Tibial artery (tissue), 4 donors: Measurements from ENCODE around the gene MAP3K1.

Source experiments
- DNase-seq, 2 donors: peaks; one replicate each; pipeline ENCODE4 v3.0.0-alpha.2; 2019
- H3K27ac ChIP-seq, 2 donors: fragments of 200-600 bp; sonication (generic) in 1 of 2; 1 replicate in 1 of 2; 2 replicates in 1 of 2; pipeline ENCODE4 v1.5.1; 2018 to 2019; ENCODE audit warnings: mild to moderate bottlenecking in 1 of 2
- H3K27me3 ChIP-seq, 2 donors: fragments of 200-600 bp; sonication (generic) in 1 of 2; one replicate each; pipeline versions ENCODE4 v1.5.1 to v1.6.0; 2016 to 2019
- H3K36me3 ChIP-seq, 3 donors: fragments of 200-600 bp; sonication (generic) in 2 of 3; one replicate each; pipeline ENCODE4 v1.5.1; 2016 to 2019; ENCODE audit warnings: mild to moderate bottlenecking in 2 of 3
- H3K4me1 ChIP-seq, 4 donors: fragments of 200-600 bp; sonication (generic) in 2 of 4; 1 replicate in 3 of 4; 2 replicates in 1 of 4; pipeline ENCODE4 v1.5.1; 2016 to 2019
- H3K4me3 ChIP-seq, 2 donors: fragments of 200-600 bp; sonication (generic) in 1 of 2; 1 replicate in 1 of 2; 2 replicates in 1 of 2; pipeline ENCODE4 v1.5.1; 2018 to 2019; ENCODE audit warnings: mild to moderate bottlenecking in 2 of 2
- H3K9me3 ChIP-seq, 3 donors: fragments of 200-600 bp; sonication (generic) in 1 of 3; one replicate each; pipeline ENCODE4 v1.5.1; 2016 to 2019
- intact Hi-C: fragments of 100-400 bp; cut with DNase I; formaldehyde crosslinking; loops from one replicate; pipeline ENCODE4 v1.15.0; 2023; ENCODE audit warnings: low total_unique reads
- TF ChIP-seq, protein P1 (sequence below), 2 experiments: fragments of 200-600 bp in 1 of 2; fragments of 450-650 bp in 1 of 2; IDR thresholded peaks; one replicate each; pipeline ENCODE4 v1.5.1; 2017 to 2019; ENCODE audit warnings: antibody characterized with exemption in 2 of 2, mild to moderate bottlenecking in 1 of 2, moderate library complexity in 1 of 2

Gene MAP3K1

DNA sequence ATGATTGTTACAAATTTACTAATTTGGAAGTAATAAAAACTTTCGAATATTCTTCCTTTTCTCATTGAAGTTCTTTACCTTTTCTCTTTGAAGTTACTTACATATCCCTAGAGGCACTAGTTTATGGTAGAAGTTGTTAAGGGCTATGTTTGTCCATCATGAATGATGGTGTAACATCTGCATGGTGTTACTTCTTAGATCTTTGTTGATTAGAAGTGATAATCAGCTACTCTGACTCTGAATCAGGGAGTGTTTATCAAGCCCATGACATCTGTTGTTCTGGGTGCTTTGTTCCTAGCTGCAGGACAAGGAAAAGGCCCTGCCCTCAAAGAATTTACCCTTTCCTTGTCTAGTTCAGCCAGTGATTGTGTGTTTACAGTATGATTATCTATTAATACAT is 32.9 kb downstream of the MAP3K1 start:
- H3K36me3 ChIP-seq = no peaks in the 10 kb centered on the region
- DNase-seq = no peak
- no peaks in the 10 kb centered on the region for H3K27me3 ChIP-seq
- intact Hi-C loops = no loop called here
- no peaks in the 10 kb centered on the region for H3K9me3 ChIP-seq
- no peak overlapping the region for H3K27ac ChIP-seq
- TF ChIP-seq, protein P1, sequence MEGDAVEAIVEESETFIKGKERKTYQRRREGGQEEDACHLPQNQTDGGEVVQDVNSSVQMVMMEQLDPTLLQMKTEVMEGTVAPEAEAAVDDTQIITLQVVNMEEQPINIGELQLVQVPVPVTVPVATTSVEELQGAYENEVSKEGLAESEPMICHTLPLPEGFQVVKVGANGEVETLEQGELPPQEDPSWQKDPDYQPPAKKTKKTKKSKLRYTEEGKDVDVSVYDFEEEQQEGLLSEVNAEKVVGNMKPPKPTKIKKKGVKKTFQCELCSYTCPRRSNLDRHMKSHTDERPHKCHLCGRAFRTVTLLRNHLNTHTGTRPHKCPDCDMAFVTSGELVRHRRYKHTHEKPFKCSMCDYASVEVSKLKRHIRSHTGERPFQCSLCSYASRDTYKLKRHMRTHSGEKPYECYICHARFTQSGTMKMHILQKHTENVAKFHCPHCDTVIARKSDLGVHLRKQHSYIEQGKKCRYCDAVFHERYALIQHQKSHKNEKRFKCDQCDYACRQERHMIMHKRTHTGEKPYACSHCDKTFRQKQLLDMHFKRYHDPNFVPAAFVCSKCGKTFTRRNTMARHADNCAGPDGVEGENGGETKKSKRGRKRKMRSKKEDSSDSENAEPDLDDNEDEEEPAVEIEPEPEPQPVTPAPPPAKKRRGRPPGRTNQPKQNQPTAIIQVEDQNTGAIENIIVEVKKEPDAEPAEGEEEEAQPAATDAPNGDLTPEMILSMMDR (IDR thresholded peaks at IDR 0.05) = no peak
- no peak overlapping the region for H3K4me3 ChIP-seq
- peaks cover 0 to 34% (median 16%) of the 10 kb centered on the region in 4 donors for H3K4me1 ChIP-seq

DNA sequence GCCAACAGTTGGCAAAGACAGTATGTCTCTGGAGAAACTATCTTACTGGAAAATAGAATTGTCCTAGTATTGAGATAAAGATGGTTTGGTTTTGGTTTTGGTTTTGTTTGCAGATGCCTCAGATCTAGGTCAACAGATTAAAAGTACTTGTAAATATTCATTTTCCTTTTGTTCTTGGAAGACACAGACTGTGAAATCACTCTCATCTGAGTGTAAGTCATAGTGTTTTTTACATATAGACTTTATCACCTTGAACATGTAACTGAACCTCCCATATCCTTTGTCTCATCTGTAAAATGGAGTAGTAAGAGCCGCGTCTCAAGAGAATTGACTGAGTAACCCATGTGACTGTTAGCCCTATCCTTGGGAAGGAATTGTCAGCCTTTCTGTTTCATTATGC is 34.3 kb downstream of the MAP3K1 start:
- H3K4me3 ChIP-seq = no peak overlapping the region
- H3K27ac ChIP-seq = no peak overlapping the region
- no peaks in the 10 kb centered on the region for H3K9me3 ChIP-seq
- no peak for DNase-seq
- no peaks in the 10 kb centered on the region for H3K36me3 ChIP-seq
- no peaks in the 10 kb centered on the region for H3K27me3 ChIP-seq
- TF ChIP-seq, protein P1 (IDR thresholded peaks at IDR 0.05) = no peak
- intact Hi-C loops = no loop called here
- peaks cover 0 to 36% (median 17%) of the 10 kb centered on the region in 4 donors for H3K4me1 ChIP-seq

DNA sequence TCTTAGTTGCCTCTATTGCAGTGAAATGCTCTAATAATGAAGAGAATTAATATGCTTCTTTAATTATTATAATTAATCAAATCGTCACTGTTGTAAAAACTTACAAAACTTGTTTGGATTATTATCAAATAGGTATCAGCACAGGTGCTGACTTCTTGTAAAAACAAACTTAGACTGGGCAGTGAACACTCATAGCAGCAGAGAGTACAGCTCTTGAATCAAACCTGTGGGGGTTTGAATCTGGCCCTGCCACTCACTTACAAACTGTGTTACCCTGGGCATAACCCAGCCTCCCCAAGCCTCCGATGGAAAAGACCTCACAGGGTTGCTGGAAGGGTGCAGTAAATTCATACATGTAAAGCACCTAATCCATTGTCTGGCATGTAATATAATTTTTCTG is 35.1 kb downstream of the MAP3K1 start:
- no peaks in the 10 kb centered on the region for H3K27me3 ChIP-seq
- H3K36me3 ChIP-seq = no peaks in the 10 kb centered on the region
- TF ChIP-seq, protein P1 (IDR thresholded peaks at IDR 0.05) = no peak
- H3K4me1 ChIP-seq = peaks cover 0 to 39% (median 18%) of the 10 kb centered on the region in 4 donors
- no peak for DNase-seq
- intact Hi-C loops = no loop called here
- no peak overlapping the region for H3K4me3 ChIP-seq
- no peaks in the 10 kb centered on the region for H3K9me3 ChIP-seq
- no peak overlapping the region for H3K27ac ChIP-seq

DNA sequence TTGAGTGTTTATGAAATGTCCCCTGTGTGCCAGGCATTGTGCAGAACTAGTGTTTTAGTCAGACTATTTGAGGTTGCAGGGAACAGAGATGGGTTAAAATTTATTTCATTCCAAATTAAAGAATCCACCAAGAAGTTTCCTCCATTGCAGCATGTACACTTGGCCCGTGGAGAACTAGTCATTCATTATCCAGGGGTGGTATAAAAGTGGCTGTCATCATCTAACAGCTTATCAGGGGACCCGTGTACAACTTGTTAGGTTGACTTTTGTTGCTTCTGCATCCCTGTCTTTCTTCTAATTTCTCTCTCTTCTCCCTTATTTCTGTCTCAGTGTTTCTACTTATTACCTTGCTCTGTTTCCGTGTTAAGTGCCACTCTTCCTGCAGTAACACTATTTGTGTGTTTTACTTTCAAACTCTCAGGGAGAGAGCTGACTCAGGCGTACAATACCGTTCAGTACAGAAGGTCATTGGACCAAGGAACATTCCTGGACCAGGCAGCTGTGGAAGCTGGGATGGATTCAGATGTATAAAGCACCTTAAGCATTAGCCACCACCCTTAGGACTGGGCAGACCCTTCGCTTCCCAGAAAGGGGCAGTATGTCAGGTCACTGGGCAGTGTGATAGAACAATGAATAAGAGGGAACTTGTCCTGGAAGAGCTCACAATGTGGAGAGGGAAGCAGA is 36.1 kb downstream of the MAP3K1 start:
- no peak overlapping the region for H3K27ac ChIP-seq
- no peaks in the 10 kb centered on the region for H3K9me3 ChIP-seq
- intact Hi-C loops = no loop called here
- H3K27me3 ChIP-seq = no peaks in the 10 kb centered on the region
- no peak overlapping the region for H3K4me3 ChIP-seq
- H3K4me1 ChIP-seq = peaks cover 0 to 35% (median 20%) of the 10 kb centered on the region in 4 donors
- TF ChIP-seq, protein P1 (IDR thresholded peaks at IDR 0.05) = no peak
- no peak for DNase-seq
- H3K36me3 ChIP-seq = no peaks in the 10 kb centered on the region

DNA sequence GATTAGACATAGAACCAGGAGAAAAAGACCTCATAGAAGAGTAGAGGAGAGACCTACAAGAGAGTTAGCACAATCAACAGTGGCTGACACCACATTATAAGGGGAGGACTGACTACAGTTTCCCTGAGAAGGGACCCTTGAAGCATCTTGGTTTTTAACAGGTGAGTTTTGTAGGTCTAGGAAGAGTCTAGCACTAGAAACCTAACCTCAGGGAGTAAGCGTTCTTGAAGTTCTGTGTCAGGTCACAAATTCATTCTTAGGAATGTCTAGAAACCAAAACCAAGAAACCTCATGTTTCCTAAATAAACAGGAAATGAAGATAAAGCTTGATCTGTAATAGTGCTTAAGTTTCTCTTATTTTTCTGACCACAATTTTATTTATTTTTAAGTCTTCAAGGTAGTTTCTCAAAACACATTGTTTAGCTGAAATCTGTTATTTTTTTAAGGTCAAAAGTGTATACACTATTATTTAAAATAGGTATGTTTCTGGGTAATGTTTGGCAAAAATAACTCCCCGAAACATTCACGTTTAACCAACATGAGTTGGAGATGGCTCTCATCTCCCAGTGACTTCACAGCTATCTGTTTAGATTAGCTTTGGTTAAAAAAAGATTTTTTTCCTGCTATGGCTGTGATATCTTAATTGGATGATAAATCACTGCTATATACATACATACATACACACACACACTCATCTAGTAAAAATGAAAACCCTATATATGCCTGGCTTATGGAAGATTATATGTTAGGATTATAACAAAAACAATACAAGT is 37.1 kb downstream of the MAP3K1 start:
- Histone ChIP-seq H3K36me3 (no peaks in the 10 kb centered on the region), H3K27me3 (no peaks in the 10 kb centered on the region), H3K4me1 (peaks cover 0 to 33% (median 20%) of the 10 kb centered on the region in 4 donors), H3K9me3 (no peaks in the 10 kb centered on the region), H3K27ac (no peak overlapping the region), H3K4me3 (no peak overlapping the region)
- no peak for DNase-seq
- TF ChIP-seq, protein P1 (IDR thresholded peaks at IDR 0.05) = no peak
- intact Hi-C loops = no loop called here
